Measurements from ENCODE around the gene PNPLA4. TPM values are rescaled to one million over a fixed set of nuclear protein-coding genes. Genes with fewer than 3 reads are reported as not detected.

The PNPLA4 gene
- total and polyA plus RNA-seq, 2 of the 13 experiments (the other 11 are each of a cell fraction or from before 2014, with no cell fraction given): 13.0 to 17.7 TPM

DNA sequence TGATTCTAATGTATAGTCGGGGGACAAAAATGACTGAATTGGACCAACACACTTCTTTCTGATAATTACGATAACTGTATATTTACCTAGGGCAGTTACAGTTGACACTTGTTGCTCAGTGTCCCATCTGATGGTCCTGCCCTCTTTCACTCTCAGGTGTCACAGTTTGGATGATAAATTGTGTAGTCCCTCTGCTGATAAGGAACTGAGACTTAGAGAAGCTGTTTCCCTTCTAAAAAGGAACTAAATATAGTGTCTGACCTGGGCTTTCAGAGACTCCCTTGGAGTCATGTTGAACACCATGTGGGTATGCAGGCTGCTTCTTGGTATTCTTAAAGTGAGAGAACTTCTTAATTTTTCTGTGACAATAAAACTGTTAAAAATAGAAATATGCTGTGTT is 23.7 kb upstream of the PNPLA4 start (continued):
- TF ChIP-seq, protein P1, sequence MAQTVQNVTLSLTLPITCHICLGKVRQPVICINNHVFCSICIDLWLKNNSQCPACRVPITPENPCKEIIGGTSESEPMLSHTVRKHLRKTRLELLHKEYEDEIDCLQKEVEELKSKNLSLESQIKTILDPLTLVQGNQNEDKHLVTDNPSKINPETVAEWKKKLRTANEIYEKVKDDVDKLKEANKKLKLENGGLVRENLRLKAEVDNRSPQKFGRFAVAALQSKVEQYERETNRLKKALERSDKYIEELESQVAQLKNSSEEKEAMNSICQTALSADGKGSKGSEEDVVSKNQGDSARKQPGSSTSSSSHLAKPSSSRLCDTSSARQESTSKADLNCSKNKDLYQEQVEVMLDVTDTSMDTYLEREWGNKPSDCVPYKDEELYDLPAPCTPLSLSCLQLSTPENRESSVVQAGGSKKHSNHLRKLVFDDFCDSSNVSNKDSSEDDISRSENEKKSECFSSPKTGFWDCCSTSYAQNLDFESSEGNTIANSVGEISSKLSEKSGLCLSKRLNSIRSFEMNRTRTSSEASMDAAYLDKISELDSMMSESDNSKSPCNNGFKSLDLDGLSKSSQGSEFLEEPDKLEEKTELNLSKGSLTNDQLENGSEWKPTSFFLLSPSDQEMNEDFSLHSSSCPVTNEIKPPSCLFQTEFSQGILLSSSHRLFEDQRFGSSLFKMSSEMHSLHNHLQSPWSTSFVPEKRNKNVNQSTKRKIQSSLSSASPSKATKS (CRISPR knock-in tag; IDR thresholded peaks at IDR 0.05): no peak
- TF ChIP-seq, protein P2, sequence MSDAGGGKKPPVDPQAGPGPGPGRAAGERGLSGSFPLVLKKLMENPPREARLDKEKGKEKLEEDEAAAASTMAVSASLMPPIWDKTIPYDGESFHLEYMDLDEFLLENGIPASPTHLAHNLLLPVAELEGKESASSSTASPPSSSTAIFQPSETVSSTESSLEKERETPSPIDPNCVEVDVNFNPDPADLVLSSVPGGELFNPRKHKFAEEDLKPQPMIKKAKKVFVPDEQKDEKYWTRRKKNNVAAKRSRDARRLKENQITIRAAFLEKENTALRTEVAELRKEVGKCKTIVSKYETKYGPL (CRISPR knock-in tag; IDR thresholded peaks at IDR 0.05): no peak
- TF ChIP-seq ZNF296 (CRISPR knock-in tag; conservative IDR thresholded peaks at IDR 0.05): no peak
- TF ChIP-seq, protein P3, sequence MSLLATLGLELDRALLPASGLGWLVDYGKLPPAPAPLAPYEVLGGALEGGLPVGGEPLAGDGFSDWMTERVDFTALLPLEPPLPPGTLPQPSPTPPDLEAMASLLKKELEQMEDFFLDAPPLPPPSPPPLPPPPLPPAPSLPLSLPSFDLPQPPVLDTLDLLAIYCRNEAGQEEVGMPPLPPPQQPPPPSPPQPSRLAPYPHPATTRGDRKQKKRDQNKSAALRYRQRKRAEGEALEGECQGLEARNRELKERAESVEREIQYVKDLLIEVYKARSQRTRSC (CRISPR knock-in tag; IDR thresholded peaks at IDR 0.05; ENCODE audit: low read depth): no peak
- TF ChIP-seq KDM3A (CRISPR knock-in tag; IDR thresholded peaks at IDR 0.05; ENCODE audit: low read depth): no peak

DNA sequence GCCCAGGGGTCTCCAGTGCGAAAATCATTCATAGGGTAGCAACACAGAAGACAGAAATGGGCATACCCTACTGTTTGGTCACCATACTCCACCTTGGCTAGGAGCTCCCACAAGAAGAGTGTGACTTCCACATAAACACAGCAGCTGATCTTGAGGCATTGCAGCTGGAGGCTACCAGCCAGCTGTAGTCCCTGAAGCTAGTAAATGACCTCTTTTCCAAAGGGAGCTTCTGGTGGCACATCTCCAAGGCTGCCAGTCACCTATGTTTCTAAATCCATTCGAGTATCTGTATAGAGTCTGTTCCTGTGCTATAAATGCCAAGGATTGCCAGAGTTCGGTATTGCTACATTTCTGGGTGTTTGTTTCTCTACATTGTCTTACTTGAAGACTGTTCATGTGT is 21.3 kb upstream of the PNPLA4 start:
- Histone ChIP-seq H3K27me3 (ENCODE audit: control insufficient read depth in 1 of 2, insufficient read depth in 2 of 2, low read length in 2 of 2) (no peaks in the 10 kb centered on the region), H3K36me3 (replicated peaks in 1 of 2; ENCODE audit: control insufficient read depth in 1 of 2, insufficient read depth in 2 of 2, low read length in 2 of 2) (no peaks in the 10 kb centered on the region), H4K20me1 (ENCODE audit: insufficient read depth, low read length) (no peaks in the 10 kb centered on the region), H2AFZ (ENCODE audit: low read length) (no peak overlapping the region), H3K4me2 (ENCODE audit: low read depth, low read length) (no peak overlapping the region), H3K4me3 (replicated peaks in 1 of 3; ENCODE audit: insufficient read depth in 1 of 3, low read depth in 2 of 3, low read length in 3 of 3) (no peak overlapping the region), H3K27ac (ENCODE audit: extremely low read length, insufficient read depth, low read length) (no peak overlapping the region), H3K79me2 (ENCODE audit: insufficient read depth, low read length) (no peaks in the 10 kb centered on the region), H3K9ac (ENCODE audit: insufficient read depth, low read depth, low read length) (no peak overlapping the region), H3K4me1 (ENCODE audit: insufficient read depth, low read length) (no peaks in the 10 kb centered on the region), H3K9me3 (ENCODE audit: low read length) (no peaks in the 10 kb centered on the region)
- BruUV-seq (replicated peaks): no TSS peak
- ChIA-PET POLR2A (no interaction called here), CTCF (ENCODE audit: low intra/inter-chr PET ratio, low total read pairs) (no interaction called here)
- WGBS (ENCODE audit: low lambda C conversion rate): 86% methylated on average over 3 of the region's 3 CpGs
- TF ChIP-seq ZNF143 (CRISPR knock-in tag; IDR thresholded peaks at IDR 0.05) (no peak), KAT8 (CRISPR knock-in tag; IDR thresholded peaks at IDR 0.05) (no peak), RNF2 (conservative IDR thresholded peaks at IDR 0.05; ENCODE audit: low read depth) (no peak), TEAD3 (CRISPR knock-in tag; optimal IDR thresholded peaks at IDR 0.05; ENCODE audit: borderline replicate concordance) (no peak)
- FAIRE-seq: no peak
- in situ Hi-C loops (cut with HindIII; ENCODE audit: extremely low pct_ligation_motif_present, low pct_unique_long_range_greater_than_20kb) (no loop called here), intact Hi-C loops (cut with micrococcal nuclease; ENCODE audit: unreplicated experiment) (no loop called here)
- ATAC-seq: no peak
- no peak for DNase-seq (ENCODE audit: low spot score)
